HL-60 (cell line): Measurements from ENCODE around the gene CRPPA.

Experiments
- CTCF ChIP-seq: IDR thresholded peaks from one replicate; pipeline ENCODE4 v1.5.1; 2011; ENCODE audit warnings: low read length, control low read depth, inconsistent platforms; ENCODE audit not compliant: insufficient read depth
- GABPA ChIP-seq: IDR thresholded peaks from 2 replicates; pipeline ENCODE4 v1.6.1; 2012; ENCODE audit warnings: low read depth
- TF ChIP-seq, protein P1 (sequence below): IDR thresholded peaks from 2 replicates; pipeline ENCODE4 v1.6.1; 2012; ENCODE audit warnings: low read depth; ENCODE audit not compliant: insufficient replicate concordance

GRCh38 chr7:16420649-16421332, 547 bp downstream of the CRPPA start:
- TF ChIP-seq CTCF = no peak
- no peak for TF ChIP-seq GABPA
- TF ChIP-seq, protein P1, sequence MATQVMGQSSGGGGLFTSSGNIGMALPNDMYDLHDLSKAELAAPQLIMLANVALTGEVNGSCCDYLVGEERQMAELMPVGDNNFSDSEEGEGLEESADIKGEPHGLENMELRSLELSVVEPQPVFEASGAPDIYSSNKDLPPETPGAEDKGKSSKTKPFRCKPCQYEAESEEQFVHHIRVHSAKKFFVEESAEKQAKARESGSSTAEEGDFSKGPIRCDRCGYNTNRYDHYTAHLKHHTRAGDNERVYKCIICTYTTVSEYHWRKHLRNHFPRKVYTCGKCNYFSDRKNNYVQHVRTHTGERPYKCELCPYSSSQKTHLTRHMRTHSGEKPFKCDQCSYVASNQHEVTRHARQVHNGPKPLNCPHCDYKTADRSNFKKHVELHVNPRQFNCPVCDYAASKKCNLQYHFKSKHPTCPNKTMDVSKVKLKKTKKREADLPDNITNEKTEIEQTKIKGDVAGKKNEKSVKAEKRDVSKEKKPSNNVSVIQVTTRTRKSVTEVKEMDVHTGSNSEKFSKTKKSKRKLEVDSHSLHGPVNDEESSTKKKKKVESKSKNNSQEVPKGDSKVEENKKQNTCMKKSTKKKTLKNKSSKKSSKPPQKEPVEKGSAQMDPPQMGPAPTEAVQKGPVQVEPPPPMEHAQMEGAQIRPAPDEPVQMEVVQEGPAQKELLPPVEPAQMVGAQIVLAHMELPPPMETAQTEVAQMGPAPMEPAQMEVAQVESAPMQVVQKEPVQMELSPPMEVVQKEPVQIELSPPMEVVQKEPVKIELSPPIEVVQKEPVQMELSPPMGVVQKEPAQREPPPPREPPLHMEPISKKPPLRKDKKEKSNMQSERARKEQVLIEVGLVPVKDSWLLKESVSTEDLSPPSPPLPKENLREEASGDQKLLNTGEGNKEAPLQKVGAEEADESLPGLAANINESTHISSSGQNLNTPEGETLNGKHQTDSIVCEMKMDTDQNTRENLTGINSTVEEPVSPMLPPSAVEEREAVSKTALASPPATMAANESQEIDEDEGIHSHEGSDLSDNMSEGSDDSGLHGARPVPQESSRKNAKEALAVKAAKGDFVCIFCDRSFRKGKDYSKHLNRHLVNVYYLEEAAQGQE = no peak
